Osteoblast (primary cell): ENCODE data around the gene CDCA8. TPM values are rescaled to one million over a fixed set of nuclear protein-coding genes. Genes with fewer than 3 reads are reported as not detected.

Experiments
- DNase-seq: peaks from one replicate; pipeline ENCODE4 v3.0.0; 2011; ENCODE audit warnings: low spot score, mixed read lengths; ENCODE audit not compliant: insufficient read length; ENCODE audit errors: missing footprints
- H2AFZ ChIP-seq: 2 replicates; pipeline ENCODE4 v1.6.0; 2011; ENCODE audit warnings: mild to moderate bottlenecking, low read length
- H3K27ac ChIP-seq: 2 replicates; pipeline ENCODE4 v1.5.1; 2011; ENCODE audit warnings: mild to moderate bottlenecking, low read depth, low read length, moderate library complexity
- H3K27me3 ChIP-seq: 2 replicates; pipeline ENCODE4 v1.6.0; 2012; ENCODE audit warnings: mild to moderate bottlenecking, control low read depth, inconsistent platforms, low read length, moderate library complexity; ENCODE audit not compliant: insufficient read depth
- H3K36me3 ChIP-seq: 2 replicates; pipeline ENCODE4 v1.5.1; 2011; ENCODE audit warnings: mild to moderate bottlenecking, low read length, control low read depth, moderate library complexity; ENCODE audit not compliant: insufficient read depth
- H3K4me1 ChIP-seq: 2 replicates; pipeline ENCODE4 v1.5.1; 2011; ENCODE audit warnings: mild to moderate bottlenecking, low read length, control low read depth, moderate library complexity; ENCODE audit not compliant: insufficient read depth
- H3K4me2 ChIP-seq: 2 replicates; pipeline ENCODE4 v1.6.0; 2011; ENCODE audit warnings: mild to moderate bottlenecking, low read length; ENCODE audit not compliant: insufficient read depth
- H3K4me3 ChIP-seq: fragments of 200-600 bp; sonication (generic); 3 replicates; pipeline ENCODE4 v1.5.1; 2012; ENCODE audit warnings: mild to moderate bottlenecking, low read length, inconsistent platforms; ENCODE audit not compliant: insufficient read depth
- H3K79me2 ChIP-seq: 2 replicates; pipeline ENCODE4 v1.6.0; 2012; ENCODE audit warnings: mild to moderate bottlenecking, low read length, control low read depth, inconsistent platforms; ENCODE audit not compliant: insufficient read depth
- H3K9me3 ChIP-seq: 2 replicates; pipeline ENCODE4 v1.5.1; 2011; ENCODE audit warnings: low read depth, low read length, control low read depth
- H4K20me1 ChIP-seq: 2 replicates; pipeline ENCODE4 v1.6.0; 2012; ENCODE audit warnings: mild to moderate bottlenecking, low read length, control low read depth; ENCODE audit not compliant: insufficient read depth
- CTCF ChIP-seq: IDR thresholded peaks from 2 replicates; pipeline ENCODE4 v1.5.1; 2011; ENCODE audit warnings: mild to moderate bottlenecking, low read depth, low read length, moderate library complexity; ENCODE audit errors: extremely low read depth
- total RNA-seq: library from RNA; depleted of rRNA; stranded (reverse); fragments of >200 nt; gene quantifications from 2 replicates; pipeline ENCODE4 v1.2.3, GENCODE V29; 2012

Gene CDCA8
- total RNA-seq, 1 donor, result 1.8 TPM

- Histone ChIP-seq H3K27me3 (no peaks in the 10 kb centered on the region), H4K20me1 (peaks cover 6% of the 10 kb centered on the region), H3K27ac (no peak overlapping the region), H2AFZ (no peak overlapping the region), H3K36me3 (peaks cover 73% of the 10 kb centered on the region), H3K4me1 (no peaks in the 10 kb centered on the region), H3K4me3 (no peak overlapping the region), H3K9me3 (no peaks in the 10 kb centered on the region), H3K4me2 (no peak overlapping the region), H3K79me2 (peaks cover 15% of the 10 kb centered on the region)
- DNase-seq, result no peak
- no peak for TF ChIP-seq CTCF
Measured at GRCh38 chr1:37701051-37701450, 8.7 kb downstream of the CDCA8 start.

- Histone ChIP-seq H3K4me2 (no peak overlapping the region), H4K20me1 (peaks cover 3% of the 10 kb centered on the region), H3K9me3 (no peaks in the 10 kb centered on the region), H2AFZ (no peak overlapping the region), H3K4me1 (no peaks in the 10 kb centered on the region), H3K79me2 (peaks cover 4% of the 10 kb centered on the region), H3K27me3 (no peaks in the 10 kb centered on the region), H3K36me3 (peaks cover 73% of the 10 kb centered on the region), H3K27ac (no peak overlapping the region), H3K4me3 (no peak overlapping the region)
- DNase-seq, result no peak
- no peak for TF ChIP-seq CTCF
Measured at GRCh38 chr1:37703061-37703460, 10.7 kb downstream of the CDCA8 start.

GRCh38 chr1:37704966-37705365, 12.7 kb downstream of the CDCA8 start:
- DNase-seq, result peak; percentile 57
- Histone ChIP-seq H3K27me3 (no peaks in the 10 kb centered on the region), H3K4me3 (no peak overlapping the region), H3K4me2 (no peak overlapping the region), H3K4me1 (no peaks in the 10 kb centered on the region), H3K27ac (no peak overlapping the region), H3K9me3 (no peaks in the 10 kb centered on the region), H2AFZ (peak overlapping the region; percentile 63), H3K36me3 (peaks cover 65% of the 10 kb centered on the region), H4K20me1 (no peaks in the 10 kb centered on the region), H3K79me2 (no peaks in the 10 kb centered on the region)
- no peak for TF ChIP-seq CTCF

GRCh38 chr1:37705399-37705798, 13.1 kb downstream of the CDCA8 start:
- Histone ChIP-seq H2AFZ (peak overlapping the region; percentile 63), H3K79me2 (no peaks in the 10 kb centered on the region), H3K4me2 (no peak overlapping the region)

More at GRCh38 chr1:37705399-37705798, 13.1 kb downstream of the CDCA8 start:
- Histone ChIP-seq H3K27me3 (no peaks in the 10 kb centered on the region), H3K27ac (no peak overlapping the region), H3K4me1 (no peaks in the 10 kb centered on the region), H3K4me3 (no peak overlapping the region), H3K36me3 (peaks cover 64% of the 10 kb centered on the region), H4K20me1 (no peaks in the 10 kb centered on the region), H3K9me3 (no peaks in the 10 kb centered on the region)
- DNase-seq, result no peak
- no peak for TF ChIP-seq CTCF
